DND-41 (cell line): ENCODE results near the gene VIT.

Experiments used
- ATAC-seq: fragments of 200-7000 bp; cut with Tn5 transposase; 3 replicates; pipeline ENCODE4 v1.9.1; 2021; ENCODE audit warnings: low read depth; ENCODE audit not compliant: insufficient read depth
- DNase-seq: peaks from one replicate; pipeline ENCODE4 v3.0.0-alpha.2; 2020
- H2AFZ ChIP-seq: 2 replicates; pipeline ENCODE4 v1.6.0; 2012; ENCODE audit warnings: low read depth, low read length
- H3K27ac ChIP-seq: 2 replicates; pipeline ENCODE4 v1.5.1; 2012; ENCODE audit warnings: low read length, inconsistent platforms
- H3K27me3 ChIP-seq: fragments of 200-600 bp; sonication (generic); 2 replicates; pipeline ENCODE4 v1.6.0; 2012; ENCODE audit warnings: low read length, mild to moderate bottlenecking, inconsistent platforms; ENCODE audit not compliant: insufficient read depth, poor library complexity
- H3K36me3 ChIP-seq: 2 replicates; pipeline ENCODE4 v1.5.1; 2012; ENCODE audit warnings: low read length, inconsistent platforms; ENCODE audit not compliant: insufficient read depth
- H3K4me1 ChIP-seq: 2 replicates; pipeline ENCODE4 v1.5.1; 2012; ENCODE audit warnings: mild to moderate bottlenecking, low read length; ENCODE audit not compliant: insufficient read depth
- H3K4me2 ChIP-seq: 2 replicates; pipeline ENCODE4 v1.6.0; 2012; ENCODE audit warnings: mild to moderate bottlenecking, moderate library complexity, low read length, inconsistent platforms; ENCODE audit not compliant: insufficient read depth
- H3K4me3 ChIP-seq, 2 experiments: fragments of 200-600 bp in 1 of 2; shearing (Covaris generic) in 1 of 2; 2 replicates each; pipeline ENCODE4 v1.5.1; 2012 to 2016; ENCODE audit warnings: inconsistent platforms in 2 of 2, low read length in 2 of 2, mild to moderate bottlenecking in 2 of 2, low read depth in 1 of 2, moderate library complexity in 1 of 2
- H3K79me2 ChIP-seq: 2 replicates; pipeline ENCODE4 v1.6.0; 2012; ENCODE audit warnings: low read length, inconsistent platforms; ENCODE audit not compliant: insufficient read depth
- H3K9ac ChIP-seq: 2 replicates; pipeline ENCODE4 v1.6.0; 2012; ENCODE audit warnings: low read depth, mild to moderate bottlenecking, inconsistent platforms, low read length, moderate library complexity
- H3K9me3 ChIP-seq: 2 replicates; pipeline ENCODE4 v1.5.1; 2012; ENCODE audit warnings: low read length, moderate library complexity, mild to moderate bottlenecking, inconsistent platforms; ENCODE audit not compliant: insufficient read depth, severe bottlenecking
- H4K20me1 ChIP-seq: 2 replicates; pipeline ENCODE4 v1.6.0; 2012; ENCODE audit warnings: low read length; ENCODE audit not compliant: insufficient read depth
- EZH2 ChIP-seq: IDR thresholded peaks from 3 replicates; pipeline ENCODE4 v1.6.1; 2012; ENCODE audit warnings: borderline replicate concordance, low read depth, mild to moderate bottlenecking, moderate library complexity, low read length, inconsistent platforms; ENCODE audit not compliant: severe bottlenecking
- TF ChIP-seq, protein P1 (sequence below): IDR thresholded peaks from 2 replicates; pipeline ENCODE4 v1.5.1; 2012; ENCODE audit warnings: borderline replicate concordance, low read length, moderate library complexity, mild to moderate bottlenecking; ENCODE audit not compliant: poor library complexity, severe bottlenecking; ENCODE audit errors: extremely low read depth

The VIT gene

DNA sequence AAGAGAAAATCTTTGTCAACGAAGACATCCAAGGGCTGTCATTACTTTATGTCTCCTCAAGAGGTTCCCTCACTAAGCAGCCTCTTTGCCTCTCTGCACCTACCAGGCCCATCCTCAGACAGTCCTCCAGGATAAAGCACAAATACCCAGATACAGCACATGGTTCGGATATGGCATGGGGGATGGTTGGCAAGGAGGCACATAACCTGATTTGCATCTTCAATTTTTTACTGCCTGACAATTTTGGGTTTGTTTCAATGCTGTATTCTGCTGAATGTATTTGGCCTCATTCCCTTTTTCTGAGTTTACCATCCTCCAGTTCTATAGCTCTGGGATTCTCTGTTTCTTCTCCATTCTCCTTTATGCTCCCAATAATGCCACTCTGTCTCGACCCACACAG is 78.8 kb downstream of the VIT start:
- no peaks in the 10 kb centered on the region for H4K20me1 ChIP-seq
- no peak overlapping the region for H3K4me2 ChIP-seq
- H2AFZ ChIP-seq = no peak overlapping the region
- H3K9me3 ChIP-seq = no peaks in the 10 kb centered on the region
- no peak overlapping the region for H3K27ac ChIP-seq
- no peak overlapping the region for H3K4me3 ChIP-seq
- H3K9ac ChIP-seq = no peak overlapping the region
- H3K27me3 ChIP-seq = no peaks in the 10 kb centered on the region
- H3K4me1 ChIP-seq = peaks cover 5% of the 10 kb centered on the region
- H3K36me3 ChIP-seq = no peaks in the 10 kb centered on the region
- TF ChIP-seq, protein P1, sequence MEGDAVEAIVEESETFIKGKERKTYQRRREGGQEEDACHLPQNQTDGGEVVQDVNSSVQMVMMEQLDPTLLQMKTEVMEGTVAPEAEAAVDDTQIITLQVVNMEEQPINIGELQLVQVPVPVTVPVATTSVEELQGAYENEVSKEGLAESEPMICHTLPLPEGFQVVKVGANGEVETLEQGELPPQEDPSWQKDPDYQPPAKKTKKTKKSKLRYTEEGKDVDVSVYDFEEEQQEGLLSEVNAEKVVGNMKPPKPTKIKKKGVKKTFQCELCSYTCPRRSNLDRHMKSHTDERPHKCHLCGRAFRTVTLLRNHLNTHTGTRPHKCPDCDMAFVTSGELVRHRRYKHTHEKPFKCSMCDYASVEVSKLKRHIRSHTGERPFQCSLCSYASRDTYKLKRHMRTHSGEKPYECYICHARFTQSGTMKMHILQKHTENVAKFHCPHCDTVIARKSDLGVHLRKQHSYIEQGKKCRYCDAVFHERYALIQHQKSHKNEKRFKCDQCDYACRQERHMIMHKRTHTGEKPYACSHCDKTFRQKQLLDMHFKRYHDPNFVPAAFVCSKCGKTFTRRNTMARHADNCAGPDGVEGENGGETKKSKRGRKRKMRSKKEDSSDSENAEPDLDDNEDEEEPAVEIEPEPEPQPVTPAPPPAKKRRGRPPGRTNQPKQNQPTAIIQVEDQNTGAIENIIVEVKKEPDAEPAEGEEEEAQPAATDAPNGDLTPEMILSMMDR = no peak
- TF ChIP-seq EZH2 = no peak
- ATAC-seq (no peak), DNase-seq (no peak)
- H3K79me2 ChIP-seq = no peaks in the 10 kb centered on the region

DNA sequence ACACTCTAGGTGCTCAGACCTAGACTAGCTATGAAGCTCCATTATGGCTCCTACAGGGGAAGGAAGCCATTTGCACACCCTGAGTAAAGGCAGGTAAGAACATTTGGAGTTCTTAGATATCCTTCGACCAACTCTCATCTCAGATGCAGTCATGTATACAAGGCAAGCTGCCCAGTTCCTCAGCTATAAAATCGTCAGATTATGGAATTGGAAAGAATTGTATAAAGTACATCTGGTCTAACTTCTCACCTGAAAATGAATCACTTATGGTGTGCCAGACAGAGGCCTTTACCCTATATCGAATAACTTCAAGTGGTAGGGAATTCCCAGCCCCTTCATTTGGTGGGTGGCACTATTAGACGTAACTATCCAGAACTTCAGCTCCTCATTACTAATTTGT is 79.3 kb downstream of the VIT start:
- no peaks in the 10 kb centered on the region for H3K9me3 ChIP-seq
- H3K36me3 ChIP-seq = no peaks in the 10 kb centered on the region
- ATAC-seq = no peak
- H3K4me3 ChIP-seq = no peak overlapping the region
- DNase-seq = no peak
- H3K9ac ChIP-seq = no peak overlapping the region
- no peaks in the 10 kb centered on the region for H3K27me3 ChIP-seq
- H4K20me1 ChIP-seq = no peaks in the 10 kb centered on the region
- no peak for TF ChIP-seq EZH2
- TF ChIP-seq, protein P1 = no peak
- no peak overlapping the region for H3K4me2 ChIP-seq
- peaks cover 5% of the 10 kb centered on the region for H3K4me1 ChIP-seq
- H3K79me2 ChIP-seq = no peaks in the 10 kb centered on the region
- no peak overlapping the region for H3K27ac ChIP-seq
- H2AFZ ChIP-seq = no peak overlapping the region

DNA sequence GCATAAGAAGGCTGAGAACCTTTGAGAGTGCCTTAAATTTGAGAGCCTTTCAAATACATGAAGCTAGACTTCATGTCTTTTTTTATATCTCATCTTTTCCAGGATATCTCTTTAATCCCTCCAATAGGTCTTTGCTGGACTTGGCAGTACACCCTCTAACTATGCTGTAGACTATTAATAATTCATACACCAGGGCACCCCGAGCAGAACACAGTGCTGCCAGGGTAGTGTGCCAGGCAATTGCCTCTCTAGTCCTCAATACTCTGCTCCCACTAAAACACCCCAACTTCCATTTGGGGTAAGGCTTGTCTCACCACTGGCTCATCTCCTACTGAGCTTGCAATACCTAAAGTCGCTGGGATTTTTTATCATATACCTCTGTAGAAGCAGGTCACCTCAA is 80.8 kb downstream of the VIT start:
- Histone ChIP-seq H3K36me3 (no peaks in the 10 kb centered on the region), H4K20me1 (no peaks in the 10 kb centered on the region), H3K9ac (no peak overlapping the region), H2AFZ (no peak overlapping the region), H3K27ac (no peak overlapping the region), H3K9me3 (no peaks in the 10 kb centered on the region), H3K4me3 (no peak overlapping the region), H3K79me2 (no peaks in the 10 kb centered on the region), H3K27me3 (no peaks in the 10 kb centered on the region), H3K4me2 (no peak overlapping the region), H3K4me1 (peaks cover 5% of the 10 kb centered on the region)
- ATAC-seq = no peak
- no peak for TF ChIP-seq EZH2
- TF ChIP-seq, protein P1 = no peak
- DNase-seq = no peak

DNA sequence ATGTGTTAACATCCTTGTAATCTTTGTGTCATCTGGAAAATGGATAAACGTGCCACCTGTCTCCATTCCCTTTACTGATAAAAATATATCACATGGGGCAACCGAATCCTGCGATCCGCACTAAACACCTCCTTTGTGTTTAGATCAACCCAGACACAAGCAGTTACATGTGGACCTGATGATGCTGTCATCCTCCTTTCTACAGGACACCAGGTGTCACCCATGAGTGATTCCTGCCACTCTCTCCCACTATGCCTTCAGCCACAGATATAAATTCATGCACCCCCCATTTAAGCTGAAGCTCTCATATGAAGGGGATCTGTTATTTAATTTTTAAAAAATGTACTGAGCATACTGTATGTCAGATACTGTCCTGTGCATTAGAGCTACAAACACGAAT is 81.3 kb downstream of the VIT start:
- Histone ChIP-seq H3K4me2 (no peak overlapping the region), H3K36me3 (no peaks in the 10 kb centered on the region), H4K20me1 (no peaks in the 10 kb centered on the region), H3K27me3 (no peaks in the 10 kb centered on the region), H3K4me3 (no peak overlapping the region), H3K9me3 (no peaks in the 10 kb centered on the region), H3K9ac (no peak overlapping the region), H3K4me1 (peaks cover 5% of the 10 kb centered on the region), H3K27ac (no peak overlapping the region), H2AFZ (no peak overlapping the region), H3K79me2 (no peaks in the 10 kb centered on the region)
- no peak for ATAC-seq
- TF ChIP-seq, protein P1 = no peak
- TF ChIP-seq EZH2 = no peak
- no peak for DNase-seq
